IPS-15b (cell line): Measurements from ENCODE around the gene NDUFAF8.
"Not testable (repeated sequence)": the region's sequence is repeated elsewhere in the genome, so short reads cannot be mapped to it uniquely, and the experiment has no call there.

ENCODE experiments used
- H3K27me3 ChIP-seq: one replicate; pipeline ENCODE4 v1.6.1; 2013; ENCODE audit warnings: low read length; ENCODE audit not compliant: control insufficient read depth, insufficient read depth
- H3K36me3 ChIP-seq: one replicate; pipeline ENCODE4 v1.6.1; 2013; ENCODE audit warnings: low read length; ENCODE audit not compliant: control insufficient read depth, insufficient read depth
- H3K4me1 ChIP-seq: one replicate; pipeline ENCODE4 v1.6.1; 2013; ENCODE audit warnings: mild to moderate bottlenecking, low read length; ENCODE audit not compliant: control insufficient read depth, insufficient read depth
- H3K4me3 ChIP-seq: one replicate; pipeline ENCODE4 v1.5.1; 2013; ENCODE audit warnings: low read depth, low read length
- H3K9ac ChIP-seq: one replicate; pipeline ENCODE4 v1.6.1; 2013; ENCODE audit warnings: low read depth, mild to moderate bottlenecking, low read length
- H3K9me3 ChIP-seq: one replicate; pipeline ENCODE4 v1.6.1; 2013; ENCODE audit warnings: mild to moderate bottlenecking, low read length; ENCODE audit not compliant: control insufficient read depth, insufficient read depth

NDUFAF8 gene

GRCh38 chr17:81219476-81220180 is 19.5 kb upstream of the NDUFAF8 start:
- no peak overlapping the region for H3K9ac ChIP-seq
- H3K4me1 ChIP-seq: peaks cover 6% of the 10 kb centered on the region
- no peaks in the 10 kb centered on the region for H3K9me3 ChIP-seq

DNA sequence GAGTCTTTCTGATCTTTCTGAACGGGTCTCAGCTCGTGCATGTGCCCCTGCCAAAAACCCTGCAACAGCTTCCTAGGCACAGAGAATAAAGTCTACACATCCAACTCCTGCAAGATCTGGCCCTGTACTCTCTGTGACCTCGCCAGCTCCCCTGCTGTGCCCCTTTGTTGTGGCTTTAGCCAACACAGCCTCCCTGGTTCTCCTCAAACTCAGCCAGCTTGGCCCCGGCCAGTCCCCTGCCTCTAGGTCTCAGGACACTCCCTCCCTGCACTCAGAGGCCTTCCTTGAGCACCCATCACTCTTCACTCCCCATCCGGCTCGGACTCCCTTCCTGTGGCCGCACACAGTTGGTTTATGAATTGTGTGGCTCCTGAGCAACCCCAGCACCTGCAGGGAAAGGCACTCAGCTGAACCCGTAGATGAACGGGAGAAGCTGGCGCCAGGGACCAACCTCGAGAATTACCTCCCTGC is 17.7 kb upstream of the NDUFAF8 start:
- H3K9me3 ChIP-seq: no peaks in the 10 kb centered on the region
- H3K9ac ChIP-seq: no peak overlapping the region
- H3K4me3 ChIP-seq: peak overlapping the region; percentile 71
- peaks cover 6% of the 10 kb centered on the region for H3K4me1 ChIP-seq
- H3K27me3 ChIP-seq: peaks cover 6% of the 10 kb centered on the region
- peaks cover 10% of the 10 kb centered on the region for H3K36me3 ChIP-seq

More at GRCh38 chr17:81219476-81220180, 19.5 kb upstream of the NDUFAF8 start:
- Histone ChIP-seq H3K4me3 (no peak overlapping the region), H3K36me3 (peaks cover 11% of the 10 kb centered on the region), H3K27me3 (peaks cover 6% of the 10 kb centered on the region)

GRCh38 chr17:81221842-81222619 is 17.1 kb upstream of the NDUFAF8 start:
- no peaks in the 10 kb centered on the region for H3K9me3 ChIP-seq
- peaks cover 8% of the 10 kb centered on the region for H3K36me3 ChIP-seq
- peaks cover 6% of the 10 kb centered on the region for H3K27me3 ChIP-seq
- H3K9ac ChIP-seq: no peak overlapping the region
- peaks cover 6% of the 10 kb centered on the region for H3K4me1 ChIP-seq
- H3K4me3 ChIP-seq: peak overlapping the region; percentile 71

DNA sequence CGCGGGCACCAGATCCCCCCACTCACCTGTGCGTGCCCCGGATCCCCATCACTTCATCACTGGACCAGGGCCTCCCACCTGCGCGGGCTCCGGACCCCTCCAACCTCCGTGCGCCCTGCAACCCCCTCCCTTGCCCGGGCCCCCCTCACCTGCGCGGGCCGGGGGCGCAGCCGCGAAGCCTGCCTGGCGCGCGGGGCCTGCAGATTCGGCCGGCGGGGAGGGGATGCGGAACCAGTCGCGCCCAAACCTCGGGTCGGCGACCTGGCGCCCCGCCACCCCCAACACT is 16.6 kb upstream of the NDUFAF8 start:
- Histone ChIP-seq H3K27me3 (peaks cover 6% of the 10 kb centered on the region), H3K9ac (no peak overlapping the region), H3K9me3 (no peaks in the 10 kb centered on the region), H3K4me3 (peak overlapping the region; percentile 71), H3K36me3 (peaks cover 8% of the 10 kb centered on the region), H3K4me1 (peaks cover 6% of the 10 kb centered on the region)

- H3K4me1 ChIP-seq: peaks cover 6% of the 10 kb centered on the region
- H3K27me3 ChIP-seq: peaks cover 6% of the 10 kb centered on the region
- no peak within 1 kb of the TSS for H3K9ac ChIP-seq
- peaks cover 8% of the 10 kb centered on the region for H3K36me3 ChIP-seq
- H3K9me3 ChIP-seq: no peaks in the 10 kb centered on the region
- H3K4me3 ChIP-seq: peak within 1 kb of the TSS; percentile 71
Measured at GRCh38 chr17:81222906-81223761, 16.0 kb upstream of the NDUFAF8 start, which contains the start of gene CEP131. Gene CEP131 (minus strand): TSS chr17:81222965. CDS start chr17:81220056, 2,909 bp downstream.

DNA sequence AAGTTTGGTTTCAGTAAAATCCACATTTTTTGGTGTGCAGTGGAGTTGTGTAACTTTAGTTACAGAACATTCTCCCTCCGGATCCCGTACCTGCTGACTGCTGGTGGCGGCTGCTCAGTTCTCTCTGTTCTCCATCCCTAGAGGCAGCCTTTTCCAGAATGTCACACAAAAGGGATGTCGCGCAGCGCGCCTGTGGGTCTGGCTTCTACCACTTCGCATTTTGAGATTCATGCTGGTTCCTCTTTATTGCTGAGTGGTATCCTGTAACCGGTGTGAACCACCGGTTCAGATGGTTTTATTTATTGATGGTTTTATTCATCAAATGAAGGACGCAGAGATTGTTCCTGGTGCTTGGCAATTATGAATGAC is 15.4 kb upstream of the NDUFAF8 start:
- peak overlapping the region; percentile 56 for H3K4me3 ChIP-seq
- no peaks in the 10 kb centered on the region for H3K9me3 ChIP-seq
- no peak overlapping the region for H3K9ac ChIP-seq

DNA sequence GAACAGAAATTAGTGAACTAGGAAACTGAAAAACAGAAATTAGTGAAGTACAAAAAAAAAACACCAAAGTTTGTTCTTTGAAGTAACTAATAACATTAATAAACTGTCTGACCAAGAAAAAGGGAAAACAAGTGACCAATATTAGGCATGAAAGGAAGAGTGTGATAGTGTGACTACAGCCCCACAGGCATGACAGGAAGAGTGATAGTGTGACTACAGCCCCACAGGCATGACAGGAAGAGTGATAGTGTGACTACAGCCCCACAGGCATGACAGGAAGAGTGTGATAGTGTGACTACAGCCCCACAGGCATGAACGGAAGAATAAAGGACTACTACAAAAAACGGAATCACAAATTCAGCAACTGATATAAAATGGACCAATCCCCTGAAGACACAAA is 11.5 kb upstream of the NDUFAF8 start:
- not testable (repeated sequence) for H3K9ac ChIP-seq, H3K4me3 ChIP-seq, H3K9me3 ChIP-seq, H3K27me3 ChIP-seq, H3K4me1 ChIP-seq
- H3K36me3 ChIP-seq: peaks cover 16% of the 10 kb centered on the region

More for the DNA sequence above, 15.4 kb upstream of the NDUFAF8 start:
- Histone ChIP-seq H3K36me3 (peaks cover 8% of the 10 kb centered on the region), H3K27me3 (peaks cover 6% of the 10 kb centered on the region), H3K4me1 (peaks cover 6% of the 10 kb centered on the region)

DNA sequence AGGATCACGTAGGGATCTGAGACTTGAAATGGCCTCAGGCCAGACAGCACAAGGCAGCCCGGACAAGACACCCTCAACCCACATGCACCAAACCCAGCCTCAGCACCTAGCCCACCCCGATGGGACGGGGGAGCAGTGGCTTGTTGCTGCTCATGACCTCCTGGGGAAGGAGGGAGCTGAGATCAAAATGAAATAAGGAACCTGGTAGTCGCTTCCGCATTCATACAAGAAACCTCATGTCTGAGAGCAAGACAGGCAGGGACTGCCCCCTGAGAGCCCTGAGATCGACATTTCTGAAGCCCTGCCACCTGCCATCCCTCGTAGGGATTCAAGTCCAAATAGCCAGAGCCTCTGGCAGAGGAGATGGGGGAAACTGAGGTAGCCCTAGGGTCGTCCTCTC is 10.7 kb upstream of the NDUFAF8 start:
- no peak overlapping the region for H3K4me3 ChIP-seq
- no peak overlapping the region for H3K9ac ChIP-seq
- H3K36me3 ChIP-seq: peaks cover 18% of the 10 kb centered on the region
- H3K9me3 ChIP-seq: no peaks in the 10 kb centered on the region
- H3K4me1 ChIP-seq: peaks cover 2% of the 10 kb centered on the region
- peaks cover 6% of the 10 kb centered on the region for H3K27me3 ChIP-seq

DNA sequence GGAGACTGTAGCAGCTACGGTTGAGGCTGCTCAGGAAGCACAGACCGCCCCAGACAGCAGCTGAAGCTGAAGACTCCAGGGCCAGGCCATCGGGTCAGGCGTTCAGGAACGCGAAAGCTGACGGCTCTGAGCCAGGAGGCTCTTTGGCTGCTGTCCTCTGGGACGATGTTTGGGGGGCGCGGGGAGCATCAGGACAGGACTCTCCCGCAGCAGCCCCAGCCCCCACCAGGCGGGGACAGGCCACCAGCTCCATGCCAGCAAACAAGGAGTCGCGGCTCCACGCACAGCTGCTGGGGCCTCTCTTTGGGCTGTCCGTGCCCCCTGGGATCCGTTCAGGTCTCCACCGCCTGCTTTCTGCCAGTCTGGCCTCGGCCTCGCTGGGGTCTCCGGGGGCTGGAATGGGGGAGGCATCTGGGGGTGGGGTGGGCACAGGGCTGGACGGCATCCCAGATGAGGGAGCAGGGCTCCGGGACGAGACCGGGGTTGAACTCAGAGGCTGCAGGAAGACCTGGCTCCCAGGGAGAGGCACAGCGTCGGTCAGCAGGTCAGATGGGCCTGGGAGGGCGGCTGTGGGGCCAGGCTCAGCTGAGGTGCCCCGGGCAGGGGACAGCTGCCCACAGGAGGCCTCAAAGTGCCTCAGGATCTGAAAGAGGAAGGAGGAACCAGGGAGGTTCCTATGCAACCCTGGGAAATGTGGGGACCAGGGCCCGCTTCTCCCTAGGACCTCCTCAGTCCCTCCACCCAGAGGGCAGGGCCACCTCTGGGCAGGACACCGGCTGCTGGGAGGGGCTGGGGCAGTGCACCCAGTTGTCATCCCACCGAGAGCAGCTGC is 10.1 kb upstream of the NDUFAF8 start:
- H3K9me3 ChIP-seq: no peaks in the 10 kb centered on the region
- no peak overlapping the region for H3K4me3 ChIP-seq
- H3K9ac ChIP-seq: no peak overlapping the region
- no peaks in the 10 kb centered on the region for H3K4me1 ChIP-seq
- peaks cover 2% of the 10 kb centered on the region for H3K27me3 ChIP-seq
- peaks cover 21% of the 10 kb centered on the region for H3K36me3 ChIP-seq

GRCh38 chr17:81229666-81229920 is 9.5 kb upstream of the NDUFAF8 start:
- H3K36me3 ChIP-seq: peaks cover 21% of the 10 kb centered on the region
- H3K9ac ChIP-seq: no peak overlapping the region
- no peaks in the 10 kb centered on the region for H3K9me3 ChIP-seq
- no peaks in the 10 kb centered on the region for H3K27me3 ChIP-seq
- H3K4me1 ChIP-seq: no peaks in the 10 kb centered on the region
- H3K4me3 ChIP-seq: no peak overlapping the region
